NK-92 (cell line): ENCODE measurements around the gene TYW1.
"Not testable (repeated sequence)": the region's sequence is repeated elsewhere in the genome, so short reads cannot be mapped to it uniquely, and the experiment has no call there.

ENCODE experiments used
- DNase-seq: peaks from one replicate; lab custom pipeline; 2025; ENCODE audit not compliant: unreplicated experiment; lab: John Stamatoyannopoulos, UW

TYW1 gene

GRCh38 chr7:66996444-66997191 is at the start of gene TYW1:
TYW1 (plus strand) TSS chr7:66996833; CDS start chr7:66996979, 146 bp downstream.
- DNase-seq: peak; percentile 91

- DNase-seq: no peak
Measured at GRCh38 chr7:66948480-66949109, 48.0 kb upstream of the TYW1 start.

GRCh38 chr7:66950311-66950710 is 46.3 kb upstream of the TYW1 start:
- no peak for DNase-seq

GRCh38 chr7:66950763-66951162 is 45.9 kb upstream of the TYW1 start:
- no peak for DNase-seq

GRCh38 chr7:66952343-66953043 is 44.1 kb upstream of the TYW1 start:
- no peak for DNase-seq

- no peak for DNase-seq
Measured at GRCh38 chr7:66953044-66953427, 43.6 kb upstream of the TYW1 start.

- no peak for DNase-seq
Measured at GRCh38 chr7:66957595-66958290, 38.9 kb upstream of the TYW1 start.

GRCh38 chr7:66958538-66959350 is 37.9 kb upstream of the TYW1 start:
- no peak for DNase-seq

- no peak for DNase-seq
Measured at GRCh38 chr7:66960192-66960591, 36.4 kb upstream of the TYW1 start.

GRCh38 chr7:66961096-66961495 is 35.5 kb upstream of the TYW1 start:
- no peak for DNase-seq

- no peak for DNase-seq
Measured at GRCh38 chr7:66964411-66964810, 32.2 kb upstream of the TYW1 start.

GRCh38 chr7:66967029-66967428 is 29.6 kb upstream of the TYW1 start:
- DNase-seq: no peak

- not testable (repeated sequence) for DNase-seq
Measured at GRCh38 chr7:66969001-66969400, 27.6 kb upstream of the TYW1 start.

GRCh38 chr7:66970310-66970709 is 26.3 kb upstream of the TYW1 start:
- no peak for DNase-seq

GRCh38 chr7:66974986-66975590 is 21.5 kb upstream of the TYW1 start:
- DNase-seq: no peak

GRCh38 chr7:66978312-66978711 is 18.3 kb upstream of the TYW1 start:
- DNase-seq: not testable (repeated sequence)

- DNase-seq: not testable (repeated sequence)
Measured at GRCh38 chr7:66979013-66979412, 17.6 kb upstream of the TYW1 start.

- DNase-seq: not testable (repeated sequence)
Measured at GRCh38 chr7:66980336-66980735, 16.3 kb upstream of the TYW1 start.

- DNase-seq: not testable (repeated sequence)
Measured at GRCh38 chr7:66989552-66989951, 7.1 kb upstream of the TYW1 start.

- not testable (repeated sequence) for DNase-seq
Measured at GRCh38 chr7:66994051-66994450, 2.6 kb upstream of the TYW1 start.
